ENCODE measurements around the gene CORO1A. TPM values are rescaled to one million over a fixed set of nuclear protein-coding genes. Genes with fewer than 3 reads are reported as not detected.

The CORO1A gene
- 70.0 TPM for total RNA-seq
- long read RNA-seq, transcript CORO1A-201 (11 exons, 1,803 nt), result major isoform, 71 of 93 reads
- long read RNA-seq, partial matches to known transcripts, result 13 of 93 reads
- long read RNA-seq, other reads (novel, unspliced or antisense), result 8 of 93 reads

DNA sequence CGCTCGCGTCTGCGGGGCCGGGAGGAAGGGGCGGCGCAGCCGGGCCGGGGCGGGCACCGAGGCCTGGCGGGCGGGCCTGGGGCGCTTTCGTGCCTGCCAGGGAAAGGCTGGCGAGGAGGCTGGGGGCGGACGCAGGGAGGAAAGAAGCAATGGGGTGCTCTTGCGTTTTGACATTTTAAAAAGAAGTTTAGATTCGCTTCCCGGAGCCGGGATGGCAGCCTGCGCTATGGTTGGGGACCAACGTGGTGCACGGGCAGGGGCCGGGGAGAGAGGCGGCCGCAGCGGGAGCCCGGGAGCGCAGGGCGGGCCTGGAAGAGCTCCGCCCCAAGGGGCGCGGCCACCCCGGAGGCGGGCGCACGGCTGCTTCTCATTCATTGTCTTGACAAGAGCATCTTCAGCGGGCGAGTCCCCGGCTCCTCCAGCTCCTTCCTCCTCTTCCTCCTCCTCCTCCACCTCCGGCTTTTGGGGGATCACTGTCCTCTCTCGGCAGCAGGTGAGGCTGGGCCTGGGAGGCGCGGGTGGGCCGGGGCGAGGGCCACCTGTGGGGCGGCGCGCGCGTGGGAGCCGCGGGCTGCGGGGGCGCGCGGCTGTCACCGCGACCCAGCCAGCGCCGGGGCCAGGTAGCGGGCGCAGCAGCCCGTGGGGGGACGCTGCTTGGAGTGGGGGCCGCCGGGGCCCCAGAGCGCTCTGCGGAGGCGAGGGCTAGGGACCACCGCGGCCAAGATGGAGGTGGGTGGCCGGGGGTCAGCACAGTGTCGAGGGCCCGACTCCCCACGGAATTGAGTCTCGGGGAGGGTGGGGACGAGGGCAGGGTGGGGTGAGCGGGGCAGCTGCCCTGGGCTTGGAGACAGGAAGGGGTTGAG lies at the start of gene CORO1A:
Gene CORO1A (plus strand): TSS at position 370 of the 863 bp plus-strand sequence. CDS start 1,608 bp downstream, outside the sequence.
- H3K4me1 ChIP-seq, result peaks cover 10% of the 10 kb centered on the region
- peaks cover 3% of the 10 kb centered on the region for H3K36me3 ChIP-seq
- ATAC-seq (peak; percentile 81), DNase-seq (peak; percentile 93)
- peak within 1 kb of the TSS; percentile 65 for H3K4me3 ChIP-seq
- no peaks in the 10 kb centered on the region for H3K9me3 ChIP-seq
- peak within 1 kb of the TSS; percentile 79 for H3K27ac ChIP-seq
- H3K27me3 ChIP-seq, result no peaks in the 10 kb centered on the region
- intact Hi-C loops (cut with DNase I), result no loop called here
- TF ChIP-seq, protein P1, sequence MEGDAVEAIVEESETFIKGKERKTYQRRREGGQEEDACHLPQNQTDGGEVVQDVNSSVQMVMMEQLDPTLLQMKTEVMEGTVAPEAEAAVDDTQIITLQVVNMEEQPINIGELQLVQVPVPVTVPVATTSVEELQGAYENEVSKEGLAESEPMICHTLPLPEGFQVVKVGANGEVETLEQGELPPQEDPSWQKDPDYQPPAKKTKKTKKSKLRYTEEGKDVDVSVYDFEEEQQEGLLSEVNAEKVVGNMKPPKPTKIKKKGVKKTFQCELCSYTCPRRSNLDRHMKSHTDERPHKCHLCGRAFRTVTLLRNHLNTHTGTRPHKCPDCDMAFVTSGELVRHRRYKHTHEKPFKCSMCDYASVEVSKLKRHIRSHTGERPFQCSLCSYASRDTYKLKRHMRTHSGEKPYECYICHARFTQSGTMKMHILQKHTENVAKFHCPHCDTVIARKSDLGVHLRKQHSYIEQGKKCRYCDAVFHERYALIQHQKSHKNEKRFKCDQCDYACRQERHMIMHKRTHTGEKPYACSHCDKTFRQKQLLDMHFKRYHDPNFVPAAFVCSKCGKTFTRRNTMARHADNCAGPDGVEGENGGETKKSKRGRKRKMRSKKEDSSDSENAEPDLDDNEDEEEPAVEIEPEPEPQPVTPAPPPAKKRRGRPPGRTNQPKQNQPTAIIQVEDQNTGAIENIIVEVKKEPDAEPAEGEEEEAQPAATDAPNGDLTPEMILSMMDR (IDR thresholded peaks at IDR 0.05), result no peak

DNA sequence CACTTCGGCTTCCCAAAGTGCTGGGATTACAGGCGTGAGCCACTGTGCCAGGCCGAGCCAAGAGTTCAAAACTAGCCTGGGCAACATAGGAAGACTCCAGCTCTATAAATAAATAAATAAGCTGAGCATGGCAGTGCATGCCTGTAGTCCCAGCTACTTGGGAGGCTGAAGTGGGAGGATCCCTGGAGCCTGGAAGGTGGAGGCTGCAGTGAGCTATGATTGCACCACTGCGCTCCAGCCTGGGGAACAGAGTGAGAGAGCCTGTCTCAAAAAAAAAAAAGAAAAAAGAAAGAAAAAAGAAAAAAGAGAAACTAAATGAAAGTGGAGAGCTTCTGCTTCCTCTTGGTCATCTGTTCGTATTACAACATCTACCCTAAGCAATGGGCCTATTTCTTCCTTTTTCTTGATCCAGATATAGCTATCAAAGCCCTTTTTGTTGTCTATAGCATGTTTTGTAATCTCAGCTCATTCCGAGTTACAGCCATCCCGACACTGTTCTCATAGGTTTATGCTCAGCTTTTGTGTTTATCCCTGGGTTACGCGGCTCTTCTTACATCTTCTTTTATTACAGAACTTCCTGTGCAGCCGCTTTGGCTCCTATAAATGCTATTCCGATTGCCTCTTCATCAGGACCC lies 46.3 kb upstream of the CORO1A start:
- Histone ChIP-seq H3K9me3 (no peaks in the 10 kb centered on the region), H3K4me1 (no peaks in the 10 kb centered on the region), H3K4me3 (no peak overlapping the region), H3K27me3 (no peaks in the 10 kb centered on the region), H3K36me3 (no peaks in the 10 kb centered on the region), H3K27ac (no peak overlapping the region)
- DNase-seq (no peak), ATAC-seq (peak; percentile 66)
- intact Hi-C loops (cut with DNase I), result no loop called here
- TF ChIP-seq, protein P1 (IDR thresholded peaks at IDR 0.05), result no peak

- intact Hi-C loops (cut with DNase I), result no loop called here
- no peak for DNase-seq
- ATAC-seq, result no peak
- no peaks in the 10 kb centered on the region for H3K36me3 ChIP-seq
- H3K4me3 ChIP-seq, result no peak overlapping the region
- H3K27ac ChIP-seq, result no peak overlapping the region
- H3K9me3 ChIP-seq, result no peaks in the 10 kb centered on the region
- H3K4me1 ChIP-seq, result no peaks in the 10 kb centered on the region
- TF ChIP-seq, protein P1 (IDR thresholded peaks at IDR 0.05), result no peak
- H3K27me3 ChIP-seq, result no peaks in the 10 kb centered on the region
These were observed 45.5 kb upstream of the CORO1A start for GRCh38 chr16:30137897-30138296.

GRCh38 chr16:30139583-30140481 lies 43.6 kb upstream of the CORO1A start:
- intact Hi-C loops (cut with DNase I), result no loop called here
- TF ChIP-seq, protein P1 (IDR thresholded peaks at IDR 0.05), result no peak
- ATAC-seq, result peak; percentile 55
- DNase-seq, result no peak
- Histone ChIP-seq H3K27me3 (no peaks in the 10 kb centered on the region), H3K4me3 (no peak overlapping the region), H3K9me3 (no peaks in the 10 kb centered on the region), H3K27ac (no peak overlapping the region), H3K4me1 (no peaks in the 10 kb centered on the region), H3K36me3 (no peaks in the 10 kb centered on the region)

DNA sequence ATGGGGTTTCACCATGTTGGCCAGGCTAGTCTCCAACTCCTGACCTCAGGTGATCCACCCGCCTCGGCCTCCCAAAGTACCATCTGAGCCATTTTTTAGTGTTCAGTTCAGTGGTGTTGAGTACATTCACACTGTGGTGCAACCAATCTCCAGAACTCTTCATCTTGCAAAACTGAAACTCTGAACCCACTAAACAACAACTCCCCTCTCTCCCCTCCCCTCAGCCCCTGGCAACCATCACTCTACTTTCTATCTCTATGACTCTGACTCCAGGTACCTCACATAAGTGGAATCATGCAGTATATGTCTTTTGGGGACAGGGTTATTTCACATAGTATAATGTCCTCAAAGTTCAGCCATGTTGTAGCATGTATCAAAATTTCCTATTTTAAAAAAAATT lies 41.7 kb upstream of the CORO1A start:
- no peak for ATAC-seq
- TF ChIP-seq, protein P1 (IDR thresholded peaks at IDR 0.05), result no peak
- no peaks in the 10 kb centered on the region for H3K4me1 ChIP-seq
- no peak overlapping the region for H3K4me3 ChIP-seq
- no peak for DNase-seq
- H3K27ac ChIP-seq, result no peak overlapping the region
- H3K9me3 ChIP-seq, result no peaks in the 10 kb centered on the region
- no peaks in the 10 kb centered on the region for H3K27me3 ChIP-seq
- intact Hi-C loops (cut with DNase I), result no loop called here
- no peaks in the 10 kb centered on the region for H3K36me3 ChIP-seq
